PC-9 (cell line): ENCODE measurements around the gene TMEM151B. TPM values are rescaled to one million over a fixed set of nuclear protein-coding genes. Genes with fewer than 3 reads are reported as not detected.

ENCODE experiments used
- BruUV-seq: library from RNA; stranded (reverse); fragments of 400-500 nt; replicated peaks from 2 replicates; lab custom pipeline; 2021; lab: Mats Ljungman, UMichigan
- CTCF ChIA-PET: fragments of 300-600 bp; sonication (Branson Sonifier 250); formaldehyde crosslinking; loops from one replicate; lab custom pipeline; 2022; ENCODE audit warnings: antibody characterized with exemption; lab: Charles Lee
- POLR2A ChIA-PET: fragments of 300-600 bp; sonication (Branson Sonifier 250); formaldehyde crosslinking; loops from one replicate; lab custom pipeline; 2022; ENCODE audit warnings: antibody characterized with exemption; ENCODE audit not compliant: unreplicated experiment; lab: Charles Lee
- DNase-seq, 2 experiments: peaks; one replicate each; pipeline versions ENCODE4 v3.0.0 to v3.0.0-alpha.2; 2015 to 2022; ENCODE audit warnings: mixed read lengths in 1 of 2
- H2AFZ ChIP-seq: fragments of 200-600 bp; sonication (generic); 2 replicates; pipeline ENCODE4 v1.8.1; 2017; ENCODE audit warnings: antibody characterized with exemption
- H3F3A ChIP-seq: fragments of 200-600 bp; sonication (generic); 2 replicates; pipeline ENCODE4 v1.8.1; 2017; ENCODE audit warnings: antibody characterized with exemption, mild to moderate bottlenecking, low read depth; ENCODE audit not compliant: insufficient read depth
- H3K27ac ChIP-seq: fragments of 200-600 bp; sonication (generic); 2 replicates; pipeline ENCODE4 v1.6.1; 2016; ENCODE audit warnings: mixed run types
- H3K27me3 ChIP-seq: fragments of 200-600 bp; sonication (generic); 2 replicates; pipeline ENCODE4 v1.6.1; 2016; ENCODE audit warnings: low read depth, mixed run types; ENCODE audit not compliant: insufficient read depth
- H3K36me3 ChIP-seq: fragments of 200-600 bp; sonication (generic); 2 replicates; pipeline ENCODE4 v1.6.1; 2016; ENCODE audit warnings: low read depth, mixed run types
- H3K4me1 ChIP-seq: fragments of 200-600 bp; sonication (generic); replicated peaks from 2 replicates; pipeline ENCODE4 v1.6.1; 2016; ENCODE audit warnings: mixed run types; ENCODE audit not compliant: insufficient read depth
- H3K4me2 ChIP-seq: fragments of 200-600 bp; sonication (generic); 2 replicates; pipeline ENCODE4 v1.6.1; 2017; ENCODE audit warnings: mixed run types
- H3K4me3 ChIP-seq: fragments of 200-600 bp; sonication (generic); 2 replicates; pipeline ENCODE4 v1.6.1; 2016; ENCODE audit warnings: mixed run types
- H3K79me2 ChIP-seq: fragments of 200-600 bp; sonication (generic); 2 replicates; pipeline ENCODE4 v1.6.1; 2017; ENCODE audit warnings: low read depth, mixed run types
- H3K9me2 ChIP-seq: fragments of 200-600 bp; sonication (generic); 2 replicates; pipeline ENCODE4 v1.8.1; 2017; ENCODE audit warnings: mild to moderate bottlenecking; ENCODE audit not compliant: insufficient read depth
- H3K9me3 ChIP-seq: fragments of 200-600 bp; sonication (generic); 2 replicates; pipeline ENCODE4 v1.8.1; 2016; ENCODE audit warnings: low read depth; ENCODE audit not compliant: insufficient read depth
- H4K20me1 ChIP-seq: fragments of 200-600 bp; sonication (generic); 2 replicates; pipeline ENCODE4 v1.8.1; 2017; ENCODE audit not compliant: insufficient read depth
- EZH2 ChIP-seq: fragments of 200-600 bp; sonication (generic); IDR thresholded peaks from 2 replicates; pipeline ENCODE4 v1.8.0; 2017; ENCODE audit warnings: antibody characterized with exemption, low read depth
- intact Hi-C: fragments of 100-400 bp; cut with micrococcal nuclease; formaldehyde crosslinking; loops from one replicate; pipeline ENCODE4 v1.10.0; 2022; ENCODE audit not compliant: unreplicated experiment
- total RNA-seq: library from RNA; stranded (reverse); gene quantifications from 2 replicates; pipeline ENCODE4 v1.2.3, GENCODE V29; 2021
- TF ChIP-seq, protein P1 (sequence below): fragments of 200-600 bp; sonication (generic); conservative IDR thresholded peaks from 2 replicates; pipeline ENCODE4 v1.6.1; 2017; ENCODE audit warnings: mixed run types, antibody characterized with exemption, mild to moderate bottlenecking, moderate library complexity

Gene TMEM151B
- total RNA-seq, 1 experiment from 2014 or later = not detected

DNA sequence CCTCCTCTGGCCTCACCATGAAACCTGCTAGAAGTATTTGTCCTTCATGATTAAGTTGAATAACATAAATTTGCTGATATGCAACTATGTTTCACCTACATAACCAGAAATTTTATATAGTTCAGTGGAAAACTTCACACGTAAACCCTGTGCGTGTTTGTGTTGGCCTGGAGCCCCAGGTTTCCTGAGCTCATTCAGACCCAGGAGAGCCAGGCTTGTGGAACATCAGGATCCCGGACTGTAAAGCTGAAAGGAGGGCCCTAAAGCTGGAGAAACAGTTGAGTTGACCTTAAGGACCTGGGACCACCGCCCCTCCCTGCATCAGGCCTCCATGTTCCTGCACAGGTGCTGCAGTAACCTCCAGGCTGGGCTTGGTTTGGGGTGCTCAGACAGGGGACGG, 69.1 kb downstream of the TMEM151B start:
- CTCF ChIA-PET = no interaction called here
- Histone ChIP-seq H3K27ac (no peak overlapping the region), H3K4me2 (no peak overlapping the region), H3K79me2 (no peaks in the 10 kb centered on the region), H4K20me1 (no peaks in the 10 kb centered on the region), H3K4me1 (peaks cover 7% of the 10 kb centered on the region; the same call in 1 of the 2 replicates), H3K9me2 (no peaks in the 10 kb centered on the region), H3F3A (peaks cover 13% of the 10 kb centered on the region; the same call in 1 of the 2 replicates), H3K4me3 (no peak overlapping the region), H2AFZ (no peak overlapping the region), H3K27me3 (peaks cover 23% of the 10 kb centered on the region), H3K9me3 (no peaks in the 10 kb centered on the region), H3K36me3 (no peaks in the 10 kb centered on the region)
- TF ChIP-seq, protein P1, sequence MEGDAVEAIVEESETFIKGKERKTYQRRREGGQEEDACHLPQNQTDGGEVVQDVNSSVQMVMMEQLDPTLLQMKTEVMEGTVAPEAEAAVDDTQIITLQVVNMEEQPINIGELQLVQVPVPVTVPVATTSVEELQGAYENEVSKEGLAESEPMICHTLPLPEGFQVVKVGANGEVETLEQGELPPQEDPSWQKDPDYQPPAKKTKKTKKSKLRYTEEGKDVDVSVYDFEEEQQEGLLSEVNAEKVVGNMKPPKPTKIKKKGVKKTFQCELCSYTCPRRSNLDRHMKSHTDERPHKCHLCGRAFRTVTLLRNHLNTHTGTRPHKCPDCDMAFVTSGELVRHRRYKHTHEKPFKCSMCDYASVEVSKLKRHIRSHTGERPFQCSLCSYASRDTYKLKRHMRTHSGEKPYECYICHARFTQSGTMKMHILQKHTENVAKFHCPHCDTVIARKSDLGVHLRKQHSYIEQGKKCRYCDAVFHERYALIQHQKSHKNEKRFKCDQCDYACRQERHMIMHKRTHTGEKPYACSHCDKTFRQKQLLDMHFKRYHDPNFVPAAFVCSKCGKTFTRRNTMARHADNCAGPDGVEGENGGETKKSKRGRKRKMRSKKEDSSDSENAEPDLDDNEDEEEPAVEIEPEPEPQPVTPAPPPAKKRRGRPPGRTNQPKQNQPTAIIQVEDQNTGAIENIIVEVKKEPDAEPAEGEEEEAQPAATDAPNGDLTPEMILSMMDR = no peak
- no peak for TF ChIP-seq EZH2
- BruUV-seq = no TSS peak
- intact Hi-C loops = loop anchor here (2.0 to 5.0 kb wide), 2 partner anchors 242 to 672 kb away; no protein-coding TSS in a partner anchor
- DNase-seq = no peak
- POLR2A ChIA-PET = no interaction called here

DNA sequence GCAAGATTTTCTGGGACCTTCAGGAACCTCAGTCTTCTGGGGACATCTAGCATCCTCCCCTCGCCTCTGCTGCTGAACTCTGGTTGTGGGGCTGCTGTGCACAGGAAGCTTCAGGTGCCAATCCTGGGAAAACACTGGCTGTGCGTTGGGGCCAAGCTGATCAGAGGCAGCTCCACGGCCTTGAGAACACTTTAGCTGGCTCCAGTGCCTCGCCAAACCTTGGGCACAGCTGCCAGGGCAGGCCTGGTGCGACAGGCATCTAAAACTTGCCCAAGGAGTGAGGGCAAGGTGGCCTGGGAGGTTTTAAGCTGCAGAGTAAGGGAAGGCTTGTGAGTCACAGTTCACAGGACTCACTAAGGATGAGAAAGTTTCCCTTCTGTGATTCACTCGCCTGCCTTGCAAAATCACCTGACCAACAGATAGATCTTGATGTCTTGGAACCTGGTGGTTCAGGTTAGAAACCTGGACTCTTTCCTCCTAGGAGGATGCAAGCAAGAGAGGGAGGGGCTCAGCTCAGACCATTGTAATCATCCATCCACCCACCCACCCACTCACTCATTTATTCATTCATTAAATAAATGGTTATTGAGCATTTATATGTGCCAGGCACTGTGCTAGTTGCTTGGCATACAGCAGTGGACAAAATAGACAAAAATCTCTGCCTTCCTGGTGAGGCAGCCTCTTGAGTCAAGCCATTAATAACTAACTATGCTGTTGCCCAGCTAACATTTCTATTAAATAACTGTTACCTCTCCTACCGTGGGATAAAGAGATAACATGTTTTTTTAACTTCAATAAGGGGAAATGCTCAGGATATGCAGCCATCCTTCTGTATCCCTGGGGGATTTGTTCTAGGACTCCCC, 69.7 kb downstream of the TMEM151B start:
- Histone ChIP-seq H3K27ac (no peak overlapping the region), H2AFZ (no peak overlapping the region), H3K4me1 (peaks cover 7% of the 10 kb centered on the region; the same call in 1 of the 2 replicates), H3K9me3 (no peaks in the 10 kb centered on the region), H3K36me3 (no peaks in the 10 kb centered on the region), H3K9me2 (no peaks in the 10 kb centered on the region), H3K4me3 (no peak overlapping the region), H4K20me1 (no peaks in the 10 kb centered on the region), H3K4me2 (no peak overlapping the region), H3F3A (peaks cover 13% of the 10 kb centered on the region; the same call in 1 of the 2 replicates), H3K27me3 (peaks cover 30% of the 10 kb centered on the region), H3K79me2 (no peaks in the 10 kb centered on the region)
- DNase-seq = peak; percentile 10 to 79
- TF ChIP-seq, protein P1 = no peak
- TF ChIP-seq EZH2 = no peak
- intact Hi-C loops = loop anchor here (2.0 to 5.0 kb wide), 2 partner anchors 243 to 673 kb away; no protein-coding TSS in a partner anchor
- no TSS peak for BruUV-seq
- POLR2A ChIA-PET = no interaction called here
- CTCF ChIA-PET = no interaction called here

DNA sequence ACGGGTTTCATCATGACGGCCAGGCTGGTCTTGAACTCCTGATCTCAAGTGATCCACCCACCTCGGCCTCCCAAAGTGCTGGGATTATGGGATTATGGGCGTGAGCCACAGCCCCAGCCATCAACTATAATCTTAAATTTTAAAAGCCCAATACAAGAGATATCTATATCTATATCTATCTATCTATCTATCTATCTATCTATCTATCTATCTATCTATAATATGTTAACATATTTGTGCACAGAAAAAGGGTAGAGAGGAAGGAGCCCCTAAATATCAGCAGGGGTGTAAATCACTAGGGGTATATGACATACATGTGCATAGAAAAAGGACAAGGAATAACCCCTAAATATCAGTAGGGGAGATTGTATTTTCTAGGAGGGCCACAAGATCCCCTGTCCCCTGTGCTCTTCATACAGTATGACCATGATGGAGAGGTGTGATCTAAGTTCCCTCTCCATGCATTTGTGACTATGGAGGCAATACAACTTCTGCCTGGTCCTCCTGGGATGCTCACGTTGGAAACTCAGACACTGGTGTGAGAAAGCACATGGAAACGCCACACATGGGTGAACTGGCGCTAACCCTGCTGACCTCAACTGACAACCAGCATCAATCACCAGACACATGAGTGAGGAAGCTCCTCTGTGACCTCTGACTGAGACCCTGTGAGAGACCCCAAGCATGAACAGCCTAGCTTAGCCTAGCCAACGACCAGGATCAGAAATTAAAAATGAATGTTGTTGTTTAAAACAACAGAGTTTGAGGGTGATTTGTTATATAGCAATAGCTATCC, 71.0 kb downstream of the TMEM151B start:
- Histone ChIP-seq H3F3A (peaks cover 13% of the 10 kb centered on the region; the same call in 1 of the 2 replicates), H3K36me3 (no peaks in the 10 kb centered on the region), H3K9me2 (no peaks in the 10 kb centered on the region), H3K27me3 (peaks cover 40% of the 10 kb centered on the region), H3K4me1 (peaks cover 7% of the 10 kb centered on the region; the same call in 1 of the 2 replicates), H2AFZ (no peak overlapping the region), H3K79me2 (no peaks in the 10 kb centered on the region), H3K4me3 (no peak overlapping the region), H3K4me2 (no peak overlapping the region), H4K20me1 (no peaks in the 10 kb centered on the region), H3K27ac (no peak overlapping the region), H3K9me3 (no peaks in the 10 kb centered on the region)
- no peak for DNase-seq
- ChIA-PET POLR2A (no interaction called here), CTCF (no interaction called here)
- no TSS peak for BruUV-seq
- intact Hi-C loops = no loop called here
- TF ChIP-seq, protein P1 = no peak
- TF ChIP-seq EZH2 = no peak
